ENCODE data around the gene SYNPO2. TPM values are rescaled to one million over a fixed set of nuclear protein-coding genes. Genes with fewer than 3 reads are reported as not detected.

Gene SYNPO2
- total and polyA plus RNA-seq, 2 of the 8 experiments (the other 6 are each of a cell fraction or from before 2014, with no cell fraction given), result 0.50 to 4.2 TPM

- no peak overlapping the region for H3K4me3 ChIP-seq (ENCODE audit: extremely low read depth in 1 of 4, insufficient read depth in 2 of 4, low read depth in 3 of 4, low read length in 4 of 4)
- no peak overlapping the region for H3K27ac ChIP-seq (ENCODE audit: low read depth, low read length)
- no peak overlapping the region for H2AK5ac ChIP-seq (ENCODE audit: low read depth, low read length)
- no peak for FAIRE-seq
- no peaks in the 10 kb centered on the region for H3K23me2 ChIP-seq (ENCODE audit: low read depth, low read length)
- no peak overlapping the region for H2BK12ac ChIP-seq (ENCODE audit: low read depth, low read length)
- H2BK15ac ChIP-seq (ENCODE audit: low read length), result no peak overlapping the region
- H3K23ac ChIP-seq (ENCODE audit: insufficient read length), result no peak overlapping the region
- no peaks in the 10 kb centered on the region for H3K27me3 ChIP-seq (replicated peaks in 1 of 4; ENCODE audit: control insufficient read depth in 3 of 4, extremely low read depth in 1 of 4, insufficient read depth in 3 of 4, low read length in 3 of 4)
- 84% methylated on average over 4 of the region's 4 CpGs; no CpG with 5 or more reads in 1 of the 2 experiments for WGBS, 2 experiments (ENCODE audit: extremely low coverage in 1 of 2, insufficient coverage in 1 of 2, insufficient read length in 1 of 2, insufficient replicate concordance in 2 of 2, low coverage in 1 of 2, low lambda C conversion rate in 2 of 2, missing lambda C conversion rate in 1 of 2)
- DNase-seq (ENCODE audit: low read depth in 1 of 2, low spot score in 2 of 2), result no peak
- H3K79me2 ChIP-seq (ENCODE audit: control insufficient read depth in 1 of 2, insufficient read depth in 2 of 2, low read length in 2 of 2), result no peaks in the 10 kb centered on the region
- ChIA-PET CTCF (ENCODE audit: partially characterized antibody) (interaction anchor here (1.0 to 1.3 kb wide), 4 partner anchors 12 to 77 kb away, joined by 3 read pairs; no protein-coding TSS in a partner anchor), POLR2A (ENCODE audit: partially characterized antibody) (interaction anchor here (0.7 kb wide), 1 partner anchor 69 kb away, joined by 3 read pairs; no protein-coding TSS in a partner anchor)
- H4K5ac ChIP-seq (ENCODE audit: insufficient read length, low read depth, low read length), result no peak overlapping the region
- H2BK20ac ChIP-seq (ENCODE audit: low read length), result no peak overlapping the region
- no peak overlapping the region for H3K18ac ChIP-seq (ENCODE audit: extremely low read depth, low read length)
- H3K4me1 ChIP-seq (replicated peaks in 1 of 4; ENCODE audit: control insufficient read depth in 3 of 4, insufficient read depth in 4 of 4, low read length in 3 of 4), result no peaks in the 10 kb centered on the region
- H3K4ac ChIP-seq (replicated peaks; ENCODE audit: insufficient read length, low read depth, low read length), result no peak overlapping the region
- no peaks in the 10 kb centered on the region for H4K20me1 ChIP-seq (replicated peaks in 1 of 2; ENCODE audit: control insufficient read depth in 1 of 2, insufficient read depth in 2 of 2, low read length in 2 of 2)
- H2BK120ac ChIP-seq (replicated peaks; ENCODE audit: low read depth, low read length), result no peak overlapping the region
- no peaks in the 10 kb centered on the region for H3K9me3 ChIP-seq (ENCODE audit: insufficient read depth in 2 of 2, low read depth in 1 of 2, low read length in 1 of 2)
- TF ChIP-seq ZNF274 (IDR thresholded peaks at IDR 0.05; ENCODE audit: borderline replicate concordance, extremely low read depth, low read length), result no peak
- H2AFZ ChIP-seq (ENCODE audit: low read length), result no peak overlapping the region
- no peaks in the 10 kb centered on the region for H3K79me1 ChIP-seq (ENCODE audit: low read depth, low read length)
- H4K91ac ChIP-seq (replicated peaks; ENCODE audit: insufficient read length, low read length), result no peak overlapping the region
- no peak overlapping the region for H3K14ac ChIP-seq (ENCODE audit: insufficient read length)
- H3K4me2 ChIP-seq (ENCODE audit: insufficient read depth in 1 of 2, low read depth in 2 of 2, low read length in 2 of 2), result no peak overlapping the region
- H3K56ac ChIP-seq (replicated peaks; ENCODE audit: insufficient read length, low read depth, low read length), result no peak overlapping the region
- H4K8ac ChIP-seq (ENCODE audit: extremely low read depth, insufficient read depth, low read length), result no peak overlapping the region
- H3K36me3 ChIP-seq (ENCODE audit: control insufficient read depth in 2 of 4, insufficient read depth in 4 of 4, low read length in 3 of 4), result no peaks in the 10 kb centered on the region
- H3K9ac ChIP-seq (replicated peaks in 1 of 4; ENCODE audit: extremely low read depth in 1 of 4, low read depth in 3 of 4, low read length in 3 of 4), result no peak overlapping the region
- no peak overlapping the region for H2BK5ac ChIP-seq (ENCODE audit: low read depth, low read length)
Measured at GRCh38 chr4:118905566-118905965, 16.9 kb downstream of the SYNPO2 start.

All from H1 (cell line).